GM12874 (cell line): ENCODE measurements around the gene C12orf54.

ENCODE experiments used
- TF ChIP-seq, protein P1 (sequence below): IDR thresholded peaks from 2 replicates; pipeline ENCODE4 v1.5.1; 2011; ENCODE audit warnings: low read depth, mild to moderate bottlenecking, control low read depth, low read length, moderate library complexity; ENCODE audit not compliant: insufficient read depth

The C12orf54 gene

DNA sequence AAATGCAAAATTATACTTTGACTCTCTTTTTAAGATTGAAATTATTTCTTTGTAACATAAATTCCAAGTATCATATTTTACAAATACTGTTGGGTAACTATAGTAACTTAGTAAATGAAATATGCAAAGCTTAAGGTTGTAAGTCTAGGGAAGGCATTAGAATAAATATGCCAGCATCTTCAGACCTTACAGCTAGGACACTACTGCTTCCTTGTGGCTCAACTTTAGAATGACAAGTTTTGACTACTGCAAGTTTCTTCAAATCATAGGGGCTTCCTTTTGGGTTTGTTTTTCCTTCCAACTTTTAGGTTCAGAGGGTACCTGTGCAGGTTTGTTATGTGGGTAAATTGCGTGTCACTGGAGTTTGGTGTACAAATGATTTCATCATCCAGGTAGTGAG, 27.6 kb upstream of the C12orf54 start:
- TF ChIP-seq, protein P1, sequence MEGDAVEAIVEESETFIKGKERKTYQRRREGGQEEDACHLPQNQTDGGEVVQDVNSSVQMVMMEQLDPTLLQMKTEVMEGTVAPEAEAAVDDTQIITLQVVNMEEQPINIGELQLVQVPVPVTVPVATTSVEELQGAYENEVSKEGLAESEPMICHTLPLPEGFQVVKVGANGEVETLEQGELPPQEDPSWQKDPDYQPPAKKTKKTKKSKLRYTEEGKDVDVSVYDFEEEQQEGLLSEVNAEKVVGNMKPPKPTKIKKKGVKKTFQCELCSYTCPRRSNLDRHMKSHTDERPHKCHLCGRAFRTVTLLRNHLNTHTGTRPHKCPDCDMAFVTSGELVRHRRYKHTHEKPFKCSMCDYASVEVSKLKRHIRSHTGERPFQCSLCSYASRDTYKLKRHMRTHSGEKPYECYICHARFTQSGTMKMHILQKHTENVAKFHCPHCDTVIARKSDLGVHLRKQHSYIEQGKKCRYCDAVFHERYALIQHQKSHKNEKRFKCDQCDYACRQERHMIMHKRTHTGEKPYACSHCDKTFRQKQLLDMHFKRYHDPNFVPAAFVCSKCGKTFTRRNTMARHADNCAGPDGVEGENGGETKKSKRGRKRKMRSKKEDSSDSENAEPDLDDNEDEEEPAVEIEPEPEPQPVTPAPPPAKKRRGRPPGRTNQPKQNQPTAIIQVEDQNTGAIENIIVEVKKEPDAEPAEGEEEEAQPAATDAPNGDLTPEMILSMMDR = peak; percentile 23; the same call in 1 of the 2 replicates

DNA sequence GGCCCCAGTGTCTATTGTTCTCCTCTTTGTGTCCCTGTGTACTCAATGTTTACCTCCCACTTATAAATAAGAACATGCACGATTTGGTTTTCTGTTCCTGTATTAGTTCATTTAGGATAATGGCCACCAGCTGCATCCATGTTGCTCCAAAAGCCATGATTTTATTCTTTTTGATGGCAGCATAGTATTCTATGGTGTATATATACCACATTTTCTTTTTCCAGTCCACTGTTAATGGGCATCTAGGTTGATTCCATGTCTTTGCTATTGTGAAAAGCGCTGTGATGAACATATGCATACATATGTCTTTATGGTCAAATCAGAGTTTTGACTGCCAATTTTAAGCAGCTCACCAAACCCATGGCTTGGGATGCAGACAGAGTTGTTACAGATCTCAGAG, 27.2 kb upstream of the C12orf54 start:
- TF ChIP-seq, protein P1 = no peak

DNA sequence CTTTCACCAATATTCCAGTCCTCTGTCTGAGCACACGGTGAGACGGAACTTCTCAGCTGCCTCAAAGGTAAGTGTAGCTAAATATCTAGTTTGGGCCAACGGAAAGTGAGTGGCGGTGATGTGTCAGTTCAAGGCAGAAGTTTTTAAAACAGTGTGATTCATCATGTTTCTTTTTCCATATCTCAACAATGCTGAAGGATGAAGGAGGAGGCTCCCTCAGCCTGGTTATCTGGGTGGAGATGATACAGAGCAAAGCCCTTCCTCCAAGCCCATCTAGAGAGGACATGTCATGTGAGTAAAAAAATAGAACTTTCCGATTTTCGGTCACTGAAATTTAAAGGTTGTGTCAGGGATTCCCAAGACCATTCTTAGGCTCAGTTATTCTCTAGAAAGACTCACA, 23.0 kb upstream of the C12orf54 start:
- TF ChIP-seq, protein P1 = no peak

DNA sequence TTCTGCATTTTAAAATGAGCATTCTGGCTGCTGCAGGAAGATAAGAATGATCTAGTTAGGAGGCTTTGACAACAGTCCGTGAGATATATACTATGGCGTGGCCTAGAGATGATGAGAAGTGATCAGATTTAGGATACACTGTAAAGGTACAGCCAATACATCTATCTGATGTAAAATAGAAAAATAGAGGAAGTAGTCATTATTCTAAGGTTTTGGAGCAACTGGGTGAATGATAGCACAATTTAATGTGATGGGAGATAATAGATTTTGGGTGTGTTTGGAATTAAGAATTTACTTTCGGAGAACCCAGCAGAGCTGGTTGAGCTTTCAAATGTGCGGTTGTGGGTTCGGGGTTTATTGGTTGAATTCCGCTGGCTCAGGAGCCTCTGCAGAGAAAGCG, 10.0 kb upstream of the C12orf54 start, which contains the start of gene ANP32D:
Gene ANP32D, plus strand, starts transcription at position 301 of the 400 bp plus-strand sequence. CDS start 106 bp downstream, outside the sequence.
- TF ChIP-seq, protein P1 = no peak

DNA sequence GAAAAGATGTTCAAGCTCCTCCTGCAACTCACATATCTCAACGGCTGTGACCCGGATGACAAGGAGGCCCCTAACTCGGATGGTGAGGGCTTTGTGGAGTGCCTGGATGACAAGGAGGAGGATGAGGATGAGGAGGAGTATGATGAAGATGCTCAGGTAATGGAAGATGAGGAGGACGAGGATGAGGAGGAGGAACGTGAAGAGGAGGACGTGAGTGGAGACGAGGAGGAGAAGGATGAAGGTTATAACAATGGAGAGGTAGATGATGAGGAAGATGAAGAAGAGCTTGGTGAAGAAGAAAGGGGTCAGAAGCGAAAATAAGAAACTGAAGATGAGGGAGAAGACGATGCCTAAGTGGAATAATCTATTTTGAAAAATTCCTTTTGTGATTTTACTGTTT, 9.2 kb upstream of the C12orf54 start:
- TF ChIP-seq, protein P1 = no peak

DNA sequence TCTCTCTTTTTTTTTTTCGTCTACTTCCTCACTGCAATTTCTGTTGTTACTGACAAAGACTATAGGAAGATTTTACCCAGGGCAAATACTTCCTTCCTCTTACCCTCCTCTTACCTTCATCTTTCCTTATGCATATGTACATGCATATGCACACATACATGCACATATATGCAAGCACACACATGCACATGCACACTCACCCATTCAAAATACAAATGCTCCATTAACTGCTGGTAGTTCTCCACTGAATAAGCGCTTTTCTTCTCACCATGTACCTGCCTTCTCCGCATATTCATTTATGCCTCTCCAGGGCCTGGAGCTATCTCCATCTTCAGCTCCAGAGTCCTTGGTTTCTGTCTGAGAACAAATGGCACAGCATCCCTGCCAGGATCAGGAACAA, 632 bp downstream of the C12orf54 start:
- TF ChIP-seq, protein P1 = no peak

DNA sequence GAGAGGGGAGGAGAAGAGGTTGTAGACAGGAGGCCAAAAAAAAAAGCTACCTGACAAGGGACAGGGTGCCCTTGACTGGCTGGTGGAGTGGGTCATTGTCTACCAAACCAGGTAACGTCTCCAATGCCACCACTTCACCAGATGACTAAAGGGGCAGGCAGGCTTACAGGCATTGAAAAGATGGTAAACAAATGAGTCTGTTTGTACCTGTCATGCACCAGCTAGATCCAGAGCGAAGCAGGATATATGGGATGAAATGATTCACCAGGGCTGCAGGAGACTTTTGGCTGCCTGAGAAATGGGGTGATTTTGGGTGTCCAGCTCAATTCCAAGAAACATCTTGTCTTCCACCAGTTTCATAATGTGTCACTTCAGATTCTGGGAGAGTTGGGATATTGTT, 4.0 kb downstream of the C12orf54 start:
- TF ChIP-seq, protein P1 = no peak

DNA sequence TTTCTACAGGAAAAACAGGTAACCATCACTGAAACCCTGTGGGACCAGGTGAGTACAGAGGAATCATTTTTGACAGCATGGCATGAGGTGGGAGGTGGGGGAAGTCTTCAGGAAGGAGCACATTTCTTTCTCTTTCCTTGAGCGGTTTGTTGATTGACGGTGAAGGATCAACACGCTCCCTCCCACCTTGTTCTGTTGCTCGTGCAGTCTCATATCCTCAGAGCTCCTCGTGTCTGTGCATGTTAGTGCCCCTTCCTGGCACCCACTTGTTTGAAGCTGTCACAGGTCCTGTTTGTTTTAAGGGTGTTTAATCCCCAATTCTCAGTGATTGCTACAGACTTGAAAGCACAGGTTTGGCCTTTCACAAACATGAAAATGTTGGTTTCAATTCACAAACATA, 4.4 kb downstream of the C12orf54 start:
- TF ChIP-seq, protein P1 = no peak
